Sigmoid colon (tissue), 4 donors: ENCODE results near the gene TPT1.

Experiments
- EP300 ChIP-seq, 4 donors: sonication (generic); formaldehyde crosslinking; IDR thresholded peaks; one replicate each; pipeline ENCODE4 v1.6.1; 2017; ENCODE audit warnings: antibody characterized with exemption in 4 of 4
- POLR2A ChIP-seq, 2 donors: fragments of 450-650 bp; IDR thresholded peaks; one replicate each; pipeline ENCODE4 v1.6.1; 2016; ENCODE audit warnings: antibody characterized with exemption in 2 of 2, mild to moderate bottlenecking in 2 of 2, moderate library complexity in 2 of 2
- POLR2AphosphoS5 ChIP-seq, 4 donors: sonication (generic); formaldehyde crosslinking; IDR thresholded peaks; one replicate each; pipeline ENCODE4 v1.6.1; 2017; ENCODE audit warnings: antibody characterized with exemption in 4 of 4
- TF ChIP-seq, protein P1 (sequence below), 4 experiments: fragments of 450-650 bp in 3 of 4; fragments of 200-600 bp in 1 of 4; IDR thresholded peaks; one replicate each; pipeline ENCODE4 v1.5.1; 2016 to 2019; ENCODE audit warnings: antibody characterized with exemption in 4 of 4, mild to moderate bottlenecking in 3 of 4, moderate library complexity in 2 of 4

DNA sequence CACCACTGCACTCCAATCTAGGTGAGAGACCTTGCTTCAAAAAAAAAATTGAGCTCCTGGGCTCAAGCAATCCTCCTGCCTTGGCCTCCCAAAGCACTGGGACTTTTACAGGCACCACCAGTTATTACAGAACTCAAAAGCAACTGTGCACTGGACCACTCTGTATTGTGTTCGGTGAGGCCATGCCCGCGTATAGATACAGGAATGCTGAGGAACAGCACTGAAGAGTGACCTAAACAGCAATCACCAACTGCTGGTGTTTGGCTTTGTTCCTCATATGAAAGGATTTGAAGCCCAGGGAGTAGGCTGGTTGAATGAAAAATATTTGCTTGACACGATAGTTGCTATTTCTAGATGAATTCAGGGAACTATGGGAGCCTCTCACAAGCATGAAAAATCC lies 47.7 kb upstream of the TPT1 start:
- TF ChIP-seq POLR2A (IDR thresholded peaks at IDR 0.05) (no peak), POLR2AphosphoS5 (IDR thresholded peaks at IDR 0.05) (no peak), EP300 (IDR thresholded peaks at IDR 0.05) (no peak)
- TF ChIP-seq, protein P1, sequence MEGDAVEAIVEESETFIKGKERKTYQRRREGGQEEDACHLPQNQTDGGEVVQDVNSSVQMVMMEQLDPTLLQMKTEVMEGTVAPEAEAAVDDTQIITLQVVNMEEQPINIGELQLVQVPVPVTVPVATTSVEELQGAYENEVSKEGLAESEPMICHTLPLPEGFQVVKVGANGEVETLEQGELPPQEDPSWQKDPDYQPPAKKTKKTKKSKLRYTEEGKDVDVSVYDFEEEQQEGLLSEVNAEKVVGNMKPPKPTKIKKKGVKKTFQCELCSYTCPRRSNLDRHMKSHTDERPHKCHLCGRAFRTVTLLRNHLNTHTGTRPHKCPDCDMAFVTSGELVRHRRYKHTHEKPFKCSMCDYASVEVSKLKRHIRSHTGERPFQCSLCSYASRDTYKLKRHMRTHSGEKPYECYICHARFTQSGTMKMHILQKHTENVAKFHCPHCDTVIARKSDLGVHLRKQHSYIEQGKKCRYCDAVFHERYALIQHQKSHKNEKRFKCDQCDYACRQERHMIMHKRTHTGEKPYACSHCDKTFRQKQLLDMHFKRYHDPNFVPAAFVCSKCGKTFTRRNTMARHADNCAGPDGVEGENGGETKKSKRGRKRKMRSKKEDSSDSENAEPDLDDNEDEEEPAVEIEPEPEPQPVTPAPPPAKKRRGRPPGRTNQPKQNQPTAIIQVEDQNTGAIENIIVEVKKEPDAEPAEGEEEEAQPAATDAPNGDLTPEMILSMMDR (IDR thresholded peaks at IDR 0.05): no peak
